Ovary (tissue), 9 donors: ENCODE data around the gene SLC1A7. TPM values are rescaled to one million over a fixed set of nuclear protein-coding genes. Genes with fewer than 3 reads are reported as not detected.

Experiments used
- DNase-seq, 5 donors: peaks; one replicate each; pipeline ENCODE4 v3.0.0-alpha.2; 2019 to 2020
- H3K27ac ChIP-seq, 2 donors: fragments of 200-600 bp; one replicate each; pipeline versions ENCODE4 v1.5.1 to v1.8.0; 2019 to 2022
- H3K27me3 ChIP-seq: fragments of 200-600 bp; one replicate; pipeline ENCODE4 v1.8.0; 2022
- H3K36me3 ChIP-seq: fragments of 200-600 bp; sonication (generic); one replicate; pipeline ENCODE4 v1.5.1; 2019
- H3K4me1 ChIP-seq: one replicate; pipeline ENCODE4 v1.8.1; 2013; ENCODE audit warnings: mild to moderate bottlenecking, moderate library complexity; ENCODE audit not compliant: insufficient read depth
- H3K4me3 ChIP-seq: fragments of 200-600 bp; sonication (generic); one replicate; pipeline ENCODE4 v1.5.1; 2017
- H3K9me3 ChIP-seq, 2 donors: fragments of 200-600 bp in 1 of 2; sonication (generic) in 1 of 2; one replicate each; pipeline versions ENCODE4 v1.5.1 to v1.8.1; 2013 to 2019; ENCODE audit warnings: mild to moderate bottlenecking in 1 of 2, moderate library complexity in 1 of 2
- EP300 ChIP-seq: sonication (generic); formaldehyde crosslinking; IDR thresholded peaks from one replicate; pipeline ENCODE4 v1.6.1; 2017; ENCODE audit warnings: antibody characterized with exemption
- POLR2A ChIP-seq: fragments of 450-650 bp; IDR thresholded peaks from one replicate; pipeline ENCODE4 v1.6.1; 2017; ENCODE audit warnings: antibody characterized with exemption, mild to moderate bottlenecking, moderate library complexity
- WGBS, 3 donors: extraction: QIAGEN DNeasy Blood & Tissue Kit in 1 of 3; methylation state at CpG; one replicate each; pipeline versions ENCODE4 v1.1.5 to v1.1.7; 2013 to 2017; 5-methylcytosine and 5-hydroxymethylcytosine counted together
- intact Hi-C, 4 donors: fragments of 100-400 bp; cut with DNase I; formaldehyde crosslinking; loops; one replicate each; pipeline versions ENCODE4 v1.11.0 to v1.15.1; 2022 to 2023
- polyA plus RNA-seq, 2 donors: library from polyadenylated mRNA; stranded (reverse); fragments of 200-250 nt in 1 of 2; fragments of 350-450 nt in 1 of 2; fragmentation: Illumina TruSeq in 1 of 2; extraction: RNeasy Lipid Tissue Mini Kit (QIAGEN cat#74804) in 1 of 2; gene quantifications; one replicate each; pipeline ENCODE4 v1.2.3, GENCODE V29; 2013 to 2014
- total RNA-seq, 7 donors: library from RNA; depleted of rRNA in 2 of 7; stranded (reverse); fragments of >200 nt in 2 of 7; fragmentation: NEBNext Ultra II Directional in 3 of 7; extraction: Animal tissue kit (Norgen Biotek cat#: 25700) in 3 of 7; gene quantifications; one replicate each; pipeline versions ENCODE4 v1.1.0 to v1.2.4, GENCODE V29; 2016 to 2023
- TF ChIP-seq, protein P1 (sequence below), 3 donors: fragments of 450-650 bp in 2 of 3; fragments of 200-600 bp in 1 of 3; IDR thresholded peaks; one replicate each; pipeline versions ENCODE4 v1.5.1 to v1.8.0; 2016 to 2022; ENCODE audit warnings: antibody characterized with exemption in 3 of 3, mild to moderate bottlenecking in 1 of 3
- donor health status: DM: no; HTN: no; CAD: no; lungs with moderate emphysema.
- donor health status: DM: no; HTN: no; CAD: no.
- donor health status: Bipolar disorder and iron deficiency.
- donor health status: DM: yes; HTN: yes; CAD: no.
- donor health status: DM: no; HTN: no; CAD: no.
- donor health status: DM: yes; HTN: yes; CAD: no.

SLC1A7 gene
- total and polyA plus RNA-seq, 9 donors: 0.25 to 0.28 TPM; not detected in 7

DNA sequence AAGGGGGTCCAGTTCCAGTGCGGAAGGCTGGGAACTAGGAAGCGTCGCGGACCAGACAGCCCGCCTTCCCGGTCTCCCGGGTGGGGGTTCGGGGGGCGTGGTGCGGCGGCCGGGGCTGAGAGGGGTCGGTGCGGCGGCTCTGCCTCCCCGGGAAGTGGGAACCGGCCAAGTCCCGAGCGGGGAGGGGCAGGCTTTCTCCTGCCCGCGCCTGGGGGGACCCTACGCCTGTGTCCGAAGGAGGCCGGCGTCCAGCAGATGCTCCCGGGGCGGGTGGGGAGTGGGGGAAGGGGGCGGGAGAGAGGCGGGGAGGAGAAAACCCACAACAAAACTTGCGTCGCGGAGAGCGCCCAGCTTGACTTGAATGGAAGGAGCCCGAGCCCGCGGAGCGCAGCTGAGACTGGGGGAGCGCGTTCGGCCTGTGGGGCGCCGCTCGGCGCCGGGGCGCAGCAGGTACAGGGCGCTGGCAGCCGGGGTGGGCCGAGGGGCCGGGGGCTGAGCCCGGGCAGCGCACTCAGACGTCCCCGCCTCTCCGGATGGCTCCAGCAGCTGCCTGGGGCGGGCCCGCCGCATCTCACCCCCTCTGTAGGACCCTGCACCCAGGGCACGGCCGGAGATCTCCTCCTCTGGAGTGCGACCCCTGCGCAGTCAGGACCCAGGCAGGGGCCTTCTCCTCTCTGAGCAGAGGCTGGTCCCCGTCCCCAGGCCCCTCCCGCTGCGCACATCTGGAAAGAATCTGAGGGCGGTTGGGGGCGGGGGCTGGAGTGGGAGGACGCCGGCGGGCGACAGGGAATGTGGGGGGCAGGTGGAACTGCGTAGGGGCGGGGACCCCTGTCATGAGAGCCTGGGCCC is 80.4 kb downstream of the SLC1A7 start, which contains the start of gene PODN:
PODN (plus strand) TSS at position 355 of the 849 bp plus-strand sequence. CDS start 7,643 bp downstream, outside the sequence.
- Histone ChIP-seq H3K36me3 (no peaks in the 10 kb centered on the region), H3K27me3 (no peaks in the 10 kb centered on the region), H3K27ac (peak within 1 kb of the TSS; percentile 88 to 94), H3K4me1 (peaks cover 21% of the 10 kb centered on the region), H3K9me3 (no peaks in the 10 kb centered on the region), H3K4me3 (peak within 1 kb of the TSS; percentile 78)
- intact Hi-C loops: loop anchor here in 2 of 4 donors (5.0 to 10.0 kb wide), 4 partner anchors 35 to 140 kb away; partner anchors contain the start of gene ECHDC2 (in 2 of the 2)
- TF ChIP-seq, protein P1, sequence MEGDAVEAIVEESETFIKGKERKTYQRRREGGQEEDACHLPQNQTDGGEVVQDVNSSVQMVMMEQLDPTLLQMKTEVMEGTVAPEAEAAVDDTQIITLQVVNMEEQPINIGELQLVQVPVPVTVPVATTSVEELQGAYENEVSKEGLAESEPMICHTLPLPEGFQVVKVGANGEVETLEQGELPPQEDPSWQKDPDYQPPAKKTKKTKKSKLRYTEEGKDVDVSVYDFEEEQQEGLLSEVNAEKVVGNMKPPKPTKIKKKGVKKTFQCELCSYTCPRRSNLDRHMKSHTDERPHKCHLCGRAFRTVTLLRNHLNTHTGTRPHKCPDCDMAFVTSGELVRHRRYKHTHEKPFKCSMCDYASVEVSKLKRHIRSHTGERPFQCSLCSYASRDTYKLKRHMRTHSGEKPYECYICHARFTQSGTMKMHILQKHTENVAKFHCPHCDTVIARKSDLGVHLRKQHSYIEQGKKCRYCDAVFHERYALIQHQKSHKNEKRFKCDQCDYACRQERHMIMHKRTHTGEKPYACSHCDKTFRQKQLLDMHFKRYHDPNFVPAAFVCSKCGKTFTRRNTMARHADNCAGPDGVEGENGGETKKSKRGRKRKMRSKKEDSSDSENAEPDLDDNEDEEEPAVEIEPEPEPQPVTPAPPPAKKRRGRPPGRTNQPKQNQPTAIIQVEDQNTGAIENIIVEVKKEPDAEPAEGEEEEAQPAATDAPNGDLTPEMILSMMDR (IDR thresholded peaks at IDR 0.05): no peak
- TF ChIP-seq POLR2A (no peak), EP300 (no peak)
- WGBS, 3 donors: 0 to 2% (median 1%) methylated on average over 49 to 73 of the region's 73 CpGs
- peak; percentile 79 to 88 (median 86) for DNase-seq

DNA sequence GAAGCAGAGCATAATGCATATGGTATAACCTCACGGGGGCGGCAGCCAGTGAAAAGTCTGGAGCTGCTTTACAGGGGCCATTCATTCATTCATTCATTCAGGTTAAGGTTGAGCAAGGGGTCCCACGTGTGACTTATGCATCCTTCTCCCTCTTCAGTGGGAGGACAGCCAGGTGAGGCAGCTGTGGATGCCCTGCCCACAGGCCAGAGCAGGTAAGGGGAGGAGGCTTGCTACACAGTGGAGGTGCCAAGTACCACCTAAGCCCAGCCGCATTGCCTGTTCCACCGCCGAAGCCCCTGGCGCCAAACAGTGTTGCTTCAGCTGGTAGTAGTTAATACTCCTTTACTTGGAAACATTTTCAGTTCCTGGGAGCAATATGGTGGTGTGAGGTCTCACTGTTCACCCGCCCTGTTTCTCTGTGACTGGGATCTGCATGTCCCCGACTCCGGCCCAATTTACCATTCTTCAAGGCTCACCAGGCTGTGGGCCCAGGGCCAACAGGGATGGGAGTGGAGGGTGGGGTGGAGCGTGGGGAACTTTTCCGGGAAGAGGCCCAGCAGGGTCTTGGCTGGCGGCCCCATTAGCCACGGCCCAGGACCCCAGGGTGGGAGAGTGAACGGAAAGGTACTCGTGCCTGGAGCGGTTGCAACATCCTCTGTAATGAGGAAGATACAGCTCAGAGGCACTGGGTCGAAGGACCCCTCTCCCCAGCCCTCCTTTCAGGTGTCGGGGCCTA is 81.1 kb downstream of the SLC1A7 start:
- H3K4me1 ChIP-seq: peaks cover 18% of the 10 kb centered on the region
- intact Hi-C loops: loop anchor here in 2 of 4 donors (5.0 to 10.0 kb wide), 4 partner anchors 34 to 139 kb away; partner anchors contain the start of gene ECHDC2 (in 2 of the 2)
- 32 to 37% (median 35%) methylated on average over 19 of the region's 19 CpGs for WGBS, 3 donors
- H3K4me3 ChIP-seq: peak overlapping the region; percentile 78
- DNase-seq: peak; percentile 83 to 91 (median 87)
- H3K27me3 ChIP-seq: no peaks in the 10 kb centered on the region
- peak overlapping the region; percentile 88 to 94 for H3K27ac ChIP-seq
- no peaks in the 10 kb centered on the region for H3K9me3 ChIP-seq
- TF ChIP-seq POLR2A: no peak
- TF ChIP-seq, protein P1 (IDR thresholded peaks at IDR 0.05): no peak
- no peak for TF ChIP-seq EP300
- H3K36me3 ChIP-seq: no peaks in the 10 kb centered on the region

DNA sequence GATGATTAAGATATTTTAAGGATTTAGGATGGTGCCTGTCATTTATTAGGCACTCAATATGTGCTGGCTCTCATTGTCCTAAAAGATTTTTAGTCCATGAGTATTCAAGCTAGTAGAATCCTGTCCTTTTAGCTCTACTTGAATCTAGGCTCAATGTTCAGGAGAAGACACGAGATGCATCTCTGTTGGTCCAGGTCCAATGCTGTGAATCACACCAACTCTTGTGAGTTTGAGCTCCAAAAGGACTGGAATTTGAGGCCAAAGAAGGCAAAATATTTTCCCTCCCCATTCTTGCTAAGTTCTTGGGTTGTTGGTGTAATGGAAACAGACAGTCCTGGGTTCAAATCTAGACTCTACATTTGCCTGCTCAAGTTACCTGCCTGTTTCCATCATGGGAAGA is 81.9 kb downstream of the SLC1A7 start:
- Histone ChIP-seq H3K4me1 (peaks cover 18% of the 10 kb centered on the region), H3K27me3 (no peaks in the 10 kb centered on the region), H3K36me3 (no peaks in the 10 kb centered on the region), H3K4me3 (no peak overlapping the region), H3K27ac (peak overlapping the region in 1 of 2 donors; percentile 88), H3K9me3 (no peaks in the 10 kb centered on the region)
- peak in 2 of 5 donors; percentile 26 to 68 for DNase-seq
- 19 to 30% (median 22%) methylated on average over 1 of the region's 1 CpG for WGBS, 3 donors
- no peak for TF ChIP-seq EP300
- TF ChIP-seq, protein P1 (IDR thresholded peaks at IDR 0.05): no peak
- no peak for TF ChIP-seq POLR2A
- intact Hi-C loops: loop anchor here in 2 of 4 donors (5.0 to 10.0 kb wide), 4 partner anchors 33 to 138 kb away; partner anchors contain the start of gene ECHDC2 (in 2 of the 2)

- H3K27ac ChIP-seq: peak overlapping the region in 1 of 2 donors; percentile 56
- intact Hi-C loops: no loop called here
Observed at GRCh38 chr1:53057127-53057526, 85.3 kb downstream of the SLC1A7 start.

More at GRCh38 chr1:53057127-53057526, 85.3 kb downstream of the SLC1A7 start:
- Histone ChIP-seq H3K4me1 (peaks cover 9% of the 10 kb centered on the region), H3K36me3 (no peaks in the 10 kb centered on the region), H3K27me3 (no peaks in the 10 kb centered on the region), H3K9me3 (no peaks in the 10 kb centered on the region), H3K4me3 (no peak overlapping the region)
- TF ChIP-seq POLR2A (no peak), EP300 (no peak)
- TF ChIP-seq, protein P1 (IDR thresholded peaks at IDR 0.05): no peak
- 12 to 15% (median 13%) methylated on average over 2 of the region's 2 CpGs for WGBS, 3 donors
- no peak for DNase-seq
